ENCODE results near the gene MUC2.

GRCh38 chr11:1087961-1088926, 13.6 kb downstream of the MUC2 start:
- no peak for TF ChIP-seq POLR2AphosphoS5 (IDR thresholded peaks at IDR 0.05)
- TF ChIP-seq, protein P1, sequence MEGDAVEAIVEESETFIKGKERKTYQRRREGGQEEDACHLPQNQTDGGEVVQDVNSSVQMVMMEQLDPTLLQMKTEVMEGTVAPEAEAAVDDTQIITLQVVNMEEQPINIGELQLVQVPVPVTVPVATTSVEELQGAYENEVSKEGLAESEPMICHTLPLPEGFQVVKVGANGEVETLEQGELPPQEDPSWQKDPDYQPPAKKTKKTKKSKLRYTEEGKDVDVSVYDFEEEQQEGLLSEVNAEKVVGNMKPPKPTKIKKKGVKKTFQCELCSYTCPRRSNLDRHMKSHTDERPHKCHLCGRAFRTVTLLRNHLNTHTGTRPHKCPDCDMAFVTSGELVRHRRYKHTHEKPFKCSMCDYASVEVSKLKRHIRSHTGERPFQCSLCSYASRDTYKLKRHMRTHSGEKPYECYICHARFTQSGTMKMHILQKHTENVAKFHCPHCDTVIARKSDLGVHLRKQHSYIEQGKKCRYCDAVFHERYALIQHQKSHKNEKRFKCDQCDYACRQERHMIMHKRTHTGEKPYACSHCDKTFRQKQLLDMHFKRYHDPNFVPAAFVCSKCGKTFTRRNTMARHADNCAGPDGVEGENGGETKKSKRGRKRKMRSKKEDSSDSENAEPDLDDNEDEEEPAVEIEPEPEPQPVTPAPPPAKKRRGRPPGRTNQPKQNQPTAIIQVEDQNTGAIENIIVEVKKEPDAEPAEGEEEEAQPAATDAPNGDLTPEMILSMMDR (IDR thresholded peaks at IDR 0.05): no peak
